Activated CD4-positive, alpha-beta T cell treated with anti-CD3 and anti-CD28 coated beads, Interleukin-2, amount 50 U/mL, for 1 hour (primary cell): ENCODE measurements around the gene ITPR2.
"Not testable (repeated sequence)": the region's sequence is repeated elsewhere in the genome, so short reads cannot be mapped to it uniquely, and the experiment has no call there.

Experiments
- DNase-seq: peaks from one replicate; pipeline ENCODE4 v3.0.0-alpha.2; 2020

ITPR2 gene

DNA sequence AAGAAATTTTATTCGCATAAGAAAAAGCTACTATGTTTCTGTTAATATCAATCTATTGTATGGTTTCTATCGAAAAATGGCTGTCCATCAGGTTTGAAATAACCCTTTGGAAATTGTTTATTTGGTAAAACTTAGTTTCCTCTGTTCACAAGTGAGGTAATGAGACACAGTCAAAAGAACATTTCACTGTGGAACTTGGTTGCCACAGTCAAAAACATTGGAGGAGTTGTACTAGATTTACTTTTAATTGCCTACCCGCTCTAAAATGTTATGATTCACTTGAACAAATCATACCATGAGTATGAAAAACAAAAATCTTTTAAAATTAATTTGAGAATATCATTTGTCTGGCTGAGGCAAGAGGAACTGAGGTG is 46.5 kb downstream of the ITPR2 start:
- no peak for DNase-seq

DNA sequence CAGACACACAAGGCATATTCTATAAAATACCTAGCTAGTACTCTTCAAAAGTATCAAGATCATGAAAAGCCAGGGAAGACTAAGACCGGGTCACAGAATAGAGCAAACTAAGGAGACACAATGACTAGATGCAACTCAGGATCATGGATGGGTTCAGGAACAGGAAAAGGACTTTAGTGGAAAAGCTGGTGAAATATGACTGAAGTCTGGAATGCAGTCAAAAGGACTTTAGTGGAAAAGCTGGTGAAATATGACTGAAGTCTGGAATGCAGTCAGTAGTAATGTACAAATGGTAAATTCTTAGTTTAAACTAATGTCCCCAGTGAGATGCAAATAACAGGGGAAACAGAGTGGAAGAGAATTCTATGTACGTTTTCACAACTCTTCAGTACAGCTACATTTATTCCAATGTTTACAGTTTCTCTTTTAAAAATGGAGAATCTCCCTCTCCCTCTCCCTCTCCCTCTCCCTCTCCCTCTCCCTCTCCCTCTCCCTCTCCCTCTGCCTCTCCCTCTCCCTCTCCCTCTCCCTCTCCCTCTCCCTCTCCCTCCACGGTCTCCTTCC is 49.1 kb downstream of the ITPR2 start:
- DNase-seq = not testable (repeated sequence)

DNA sequence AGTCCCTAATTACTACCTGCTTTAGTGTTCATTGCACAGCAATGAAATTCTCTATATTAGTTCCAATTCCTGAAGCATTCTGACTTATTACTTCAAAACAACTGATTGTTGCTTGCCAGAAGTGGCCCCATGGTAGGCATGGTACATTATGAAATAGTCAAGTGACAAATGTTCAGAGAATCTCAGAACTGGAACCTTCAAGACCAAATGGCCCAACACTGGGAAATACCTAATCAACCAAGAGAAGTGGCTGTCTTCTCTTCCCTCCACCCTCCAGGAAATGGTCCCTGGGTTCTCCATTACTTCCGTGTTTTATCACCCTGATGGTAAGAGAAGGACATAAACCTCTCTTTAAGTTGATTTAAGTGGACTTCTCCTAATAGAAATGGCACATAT is 49.9 kb downstream of the ITPR2 start:
- no peak for DNase-seq

DNA sequence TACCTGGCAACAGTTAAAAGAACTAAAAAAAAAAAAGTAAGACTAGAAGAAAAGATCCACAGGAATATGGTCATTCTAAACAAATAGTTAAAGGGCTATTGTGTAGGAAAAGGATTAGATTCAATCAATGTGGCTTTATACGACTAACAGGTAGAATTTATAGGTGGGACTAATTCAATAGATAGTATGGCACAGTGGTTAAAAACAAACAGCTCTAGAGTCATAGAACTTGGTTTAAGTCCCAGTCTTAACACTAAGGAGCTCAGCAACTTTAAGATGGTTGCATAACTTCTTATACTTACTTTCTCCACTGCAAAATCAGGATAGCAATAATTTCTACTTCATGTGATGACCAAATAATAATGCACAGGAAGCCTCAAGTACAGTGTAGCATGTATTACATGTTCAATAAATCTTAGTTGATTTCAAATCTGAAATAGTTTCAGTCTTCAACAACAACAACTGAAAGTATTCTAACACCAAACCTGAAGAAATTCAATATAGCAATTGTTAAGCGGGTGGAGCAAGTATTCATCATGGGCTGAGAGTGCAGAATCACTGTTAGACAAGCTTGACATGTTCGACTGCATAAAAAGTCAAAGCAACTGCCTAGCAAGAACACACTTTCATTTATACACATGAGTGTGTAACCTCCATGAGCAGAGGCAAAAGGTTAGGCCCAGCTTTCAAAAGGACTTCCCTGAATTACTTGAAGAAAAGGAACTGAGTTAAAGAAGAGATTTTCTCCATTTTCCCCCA is 50.4 kb downstream of the ITPR2 start:
- DNase-seq = no peak

DNA sequence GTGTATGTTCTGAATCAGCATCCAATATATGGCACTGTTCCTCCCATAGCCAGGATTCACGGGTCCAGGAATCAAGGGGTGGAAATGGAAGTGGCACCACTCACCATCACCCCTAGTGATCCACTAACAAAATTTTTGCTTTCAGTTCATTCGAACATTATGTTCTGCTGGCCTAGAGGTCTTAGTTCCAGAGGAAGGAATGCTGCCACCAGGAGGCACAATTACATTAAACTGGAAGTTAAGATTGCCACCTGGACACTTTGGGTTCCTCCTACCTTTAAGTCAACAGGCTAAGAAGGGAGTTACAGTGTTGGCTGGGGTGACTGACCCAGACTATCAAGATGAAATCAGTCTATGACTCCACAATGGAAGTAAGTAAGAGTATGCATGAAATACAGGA is 52.3 kb downstream of the ITPR2 start:
- DNase-seq = not testable (repeated sequence)

DNA sequence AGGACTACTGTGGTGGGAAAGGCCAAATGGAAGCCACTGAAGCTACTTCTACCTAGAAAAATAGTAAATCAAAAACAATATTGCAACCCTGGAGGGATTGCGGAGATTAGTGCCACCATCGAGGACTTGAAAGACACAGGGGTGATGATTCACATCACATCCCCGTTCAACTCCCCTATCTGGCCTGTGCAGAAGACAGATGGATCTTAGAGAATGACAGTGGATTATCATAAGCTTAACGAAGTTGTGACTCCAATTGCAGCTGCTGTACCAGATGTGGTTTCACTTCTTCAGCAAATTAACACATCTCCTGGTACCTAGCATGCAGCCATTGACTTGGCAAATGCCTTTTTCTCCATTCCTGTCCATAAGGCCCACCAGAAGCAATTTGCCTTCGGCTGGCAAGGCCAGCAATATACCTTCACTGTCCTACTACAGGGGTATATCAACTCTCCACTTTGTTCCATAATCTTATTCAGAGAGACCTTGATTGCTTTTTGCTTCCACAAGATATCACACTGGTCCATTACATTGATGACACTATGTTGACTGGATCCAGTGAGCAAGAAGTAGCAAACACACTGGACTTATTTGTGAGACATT is 54.7 kb downstream of the ITPR2 start:
- not testable (repeated sequence) for DNase-seq

DNA sequence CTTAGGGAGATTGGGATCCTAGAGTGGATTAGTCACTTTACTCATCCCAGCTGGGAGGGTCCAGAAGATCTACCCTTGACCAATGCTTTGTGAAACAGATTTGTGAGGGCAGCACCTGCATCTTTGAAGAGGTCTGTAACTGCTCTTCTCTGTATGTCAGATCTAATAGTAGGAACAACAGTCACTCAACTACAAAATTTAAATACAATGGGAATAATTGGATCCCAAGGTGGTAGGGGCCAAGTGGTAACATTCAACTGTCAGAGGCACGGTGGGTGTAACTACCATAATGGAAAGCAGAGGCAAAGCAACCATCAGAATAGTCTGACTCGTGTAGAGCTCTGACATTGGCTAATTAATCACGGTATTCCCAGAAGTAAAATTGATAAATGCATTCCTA is 55.8 kb downstream of the ITPR2 start:
- no peak for DNase-seq

DNA sequence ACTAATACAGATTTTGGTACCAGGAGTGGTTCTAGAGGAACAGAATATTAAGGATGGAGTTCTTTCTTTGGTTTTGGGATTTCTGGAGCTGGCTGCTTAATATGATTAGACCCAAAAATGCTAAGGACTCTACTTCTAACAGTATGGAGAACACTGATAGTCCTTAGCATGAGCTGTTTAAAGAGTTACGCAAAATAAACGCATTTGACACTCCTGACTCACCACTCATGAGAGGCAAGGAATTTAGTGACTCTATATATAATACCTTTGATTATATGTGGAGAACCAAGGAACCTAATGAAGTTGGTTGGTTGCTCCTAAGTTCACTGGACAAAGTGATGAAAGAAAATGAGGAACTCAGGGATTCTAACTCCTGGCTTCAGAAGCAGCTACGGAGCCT is 57.0 kb downstream of the ITPR2 start:
- not testable (repeated sequence) for DNase-seq

DNA sequence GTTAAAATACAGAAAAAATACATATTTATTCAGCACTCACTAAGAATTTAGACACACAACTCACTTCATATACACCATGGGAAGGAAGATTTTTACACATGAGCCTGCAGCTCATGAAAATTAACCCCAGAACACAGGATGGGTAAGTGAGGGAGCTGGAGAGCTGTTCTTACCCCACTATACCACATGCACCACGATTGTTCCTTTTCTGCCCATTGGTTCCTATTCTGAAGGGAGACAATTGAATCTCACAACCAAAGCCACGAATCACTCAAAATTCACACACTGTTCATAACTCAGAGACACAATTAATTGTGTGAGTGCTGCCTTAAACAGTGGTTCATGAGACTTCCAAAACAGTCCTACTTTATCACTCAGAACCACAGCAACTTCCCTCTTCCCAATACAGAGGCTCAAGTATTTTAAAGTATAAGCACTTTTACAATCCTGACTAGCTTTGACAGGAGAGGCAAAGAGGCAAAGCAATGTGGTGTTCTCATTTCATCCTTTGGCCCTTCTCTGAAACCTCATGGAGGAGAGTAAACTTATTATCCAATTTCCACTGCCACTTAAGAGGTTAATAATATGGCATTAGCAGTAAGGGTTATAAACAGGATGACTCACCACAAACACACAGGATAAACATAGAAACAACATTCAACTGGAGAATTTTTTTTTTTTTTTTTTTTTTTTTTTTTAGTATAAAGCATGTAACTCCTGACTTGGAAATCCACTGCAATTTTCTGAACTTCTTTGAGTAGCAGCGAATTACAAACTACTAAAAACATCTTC is 59.5 kb downstream of the ITPR2 start:
- no peak for DNase-seq

DNA sequence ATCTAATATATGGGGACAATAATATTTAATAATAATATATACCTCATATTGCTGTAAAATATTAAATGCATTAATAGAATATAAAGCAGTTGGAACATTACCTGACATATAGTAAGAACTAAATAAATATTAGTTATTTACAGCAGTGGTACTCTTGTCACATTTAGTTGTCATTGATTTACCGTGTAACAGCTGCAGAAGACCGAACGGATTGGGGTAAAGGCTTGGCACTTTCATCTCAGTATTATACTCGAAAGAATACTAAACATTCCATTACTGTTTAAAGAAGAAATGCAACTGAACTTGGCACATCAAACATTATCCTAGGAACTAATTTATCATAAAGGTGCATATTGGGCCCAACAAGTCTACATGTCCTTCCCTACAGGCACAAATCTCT is 61.1 kb downstream of the ITPR2 start:
- no peak for DNase-seq

DNA sequence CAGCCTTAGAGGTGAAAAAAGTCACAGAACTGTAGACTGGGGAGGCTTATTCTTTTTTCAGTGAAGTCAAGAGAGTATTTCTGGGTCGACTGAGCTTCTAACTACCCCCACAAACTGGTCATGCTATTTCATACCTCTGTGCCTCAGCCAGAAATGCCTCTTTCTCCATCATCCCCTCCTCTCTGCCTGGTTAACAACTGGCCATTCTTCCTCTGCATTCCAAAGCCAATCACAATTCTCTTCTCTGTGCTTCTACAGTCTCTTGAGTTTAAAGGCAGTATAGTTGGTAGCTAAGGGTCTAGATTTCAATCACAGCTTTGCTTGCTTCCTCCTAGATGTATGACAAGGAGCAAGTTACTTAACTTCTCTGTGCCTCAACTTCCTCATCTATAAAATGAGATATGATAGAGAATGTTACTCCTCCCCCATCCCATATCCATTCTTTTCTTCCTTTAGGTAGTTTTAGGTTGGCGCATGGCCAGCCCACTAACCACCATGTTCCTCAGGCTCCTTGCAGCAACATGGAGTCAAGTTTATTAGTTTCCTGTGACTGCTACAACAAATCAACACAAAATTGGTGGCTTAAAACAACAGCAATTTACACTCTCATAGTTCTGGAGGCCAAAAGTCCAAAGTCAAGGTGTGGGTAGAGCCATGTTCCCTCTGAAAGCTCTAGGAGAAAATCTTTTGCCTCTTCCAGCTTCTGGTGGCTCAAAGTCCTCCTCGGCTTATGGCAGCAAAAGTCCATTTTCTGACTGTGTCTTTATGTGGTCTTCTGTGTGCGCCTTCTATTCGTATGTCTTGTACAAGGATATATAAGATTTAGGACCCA is 62.5 kb downstream of the ITPR2 start:
- DNase-seq = no peak

DNA sequence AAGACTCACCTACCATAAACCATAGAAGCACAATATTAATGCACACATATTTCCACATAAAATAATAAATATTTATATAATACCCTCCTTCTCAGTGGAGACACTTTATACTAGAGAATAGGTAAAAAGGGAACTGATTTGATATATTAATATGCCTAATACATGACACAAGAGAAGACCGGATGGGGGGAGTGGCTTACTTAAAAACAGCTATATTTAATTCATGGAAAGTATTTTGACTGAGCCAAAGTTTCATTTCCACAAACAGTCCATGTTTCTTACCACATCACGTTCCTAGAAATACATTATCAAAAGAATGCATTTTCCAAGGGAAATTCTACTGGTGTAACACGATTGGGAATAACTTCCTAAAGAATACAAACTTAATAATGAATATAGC is 63.4 kb downstream of the ITPR2 start:
- DNase-seq = no peak

DNA sequence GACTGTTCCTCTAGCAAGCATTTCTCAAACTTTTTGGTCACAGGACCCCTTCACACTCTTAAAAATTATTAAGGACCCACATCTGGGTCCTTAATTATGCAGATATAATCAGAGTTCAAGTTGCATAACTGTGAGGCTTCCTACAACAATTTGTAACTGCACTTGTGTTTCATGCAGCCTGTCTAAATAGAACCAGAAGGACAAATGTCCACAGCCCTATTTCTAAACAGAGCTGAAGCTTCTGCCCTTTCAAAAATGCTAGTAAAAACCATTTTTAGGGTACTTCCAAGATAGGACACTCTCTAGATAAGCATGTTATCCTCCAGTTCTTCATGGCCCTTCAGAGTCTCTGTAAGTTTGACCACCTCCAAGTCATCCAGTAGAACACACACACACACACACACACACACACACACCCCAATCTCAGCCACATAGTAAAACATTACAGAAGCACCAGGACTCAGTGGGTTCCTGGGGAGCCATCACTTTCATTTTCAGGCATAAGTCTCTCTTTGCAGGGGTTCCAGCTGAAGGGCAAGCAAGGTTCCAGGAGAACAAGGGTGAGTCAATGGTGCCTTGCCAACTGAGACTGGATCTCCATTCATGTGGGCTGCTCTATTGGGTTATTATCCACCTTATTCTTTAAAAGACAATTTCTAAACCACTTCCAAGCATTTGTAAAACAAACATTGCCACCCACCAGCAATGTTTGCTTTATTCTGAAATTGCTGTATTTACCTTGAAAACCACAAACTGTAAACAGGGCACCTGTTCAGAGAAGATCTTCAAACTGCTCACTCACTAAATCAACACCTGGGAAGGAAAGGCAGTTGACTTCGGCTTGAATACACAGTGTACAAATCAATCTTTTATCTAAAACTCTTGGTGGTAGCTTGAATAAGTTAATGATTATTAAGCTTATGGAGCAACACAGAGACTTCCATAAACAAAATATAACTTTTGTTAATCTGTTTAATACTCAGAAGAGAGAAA is 64.1 kb downstream of the ITPR2 start:
- no peak for DNase-seq

DNA sequence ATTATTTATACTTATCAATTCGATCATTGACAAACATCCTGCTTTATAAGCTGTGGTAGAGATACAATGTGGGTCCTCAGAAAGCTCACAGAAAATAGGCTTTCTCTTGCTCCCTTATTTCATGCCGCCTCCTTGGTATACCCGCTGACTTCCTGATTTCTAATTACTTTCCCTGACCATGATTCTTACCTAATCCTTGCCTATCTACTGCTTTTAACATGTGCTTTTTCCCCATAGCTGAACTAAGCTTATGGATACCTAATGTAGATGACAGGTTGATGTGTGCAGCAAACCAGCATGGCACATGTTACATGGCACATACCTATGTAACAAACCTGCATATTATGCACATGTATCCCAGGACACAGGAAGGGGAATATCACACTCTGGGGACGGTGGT is 65.1 kb downstream of the ITPR2 start:
- DNase-seq = no peak

DNA sequence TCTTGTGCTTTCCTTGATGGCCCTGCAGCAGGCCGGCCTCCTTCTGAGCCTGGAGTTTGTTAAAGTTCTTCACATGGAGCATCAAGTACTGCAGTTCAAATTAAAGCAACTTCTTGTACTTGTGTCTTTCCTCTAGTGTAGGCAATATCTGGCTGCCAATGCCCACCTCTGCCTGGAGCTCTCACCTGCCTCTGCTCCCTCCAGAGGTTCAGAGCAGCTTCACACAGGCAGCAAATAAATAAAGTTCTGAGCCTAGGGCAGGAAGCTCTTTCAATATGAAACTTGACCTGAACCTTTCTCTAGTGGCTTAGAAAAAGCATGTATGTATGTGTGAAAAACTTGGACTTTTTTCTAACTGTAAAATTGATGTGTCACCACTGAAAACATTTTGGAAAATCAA is 65.9 kb downstream of the ITPR2 start:
- no peak for DNase-seq

DNA sequence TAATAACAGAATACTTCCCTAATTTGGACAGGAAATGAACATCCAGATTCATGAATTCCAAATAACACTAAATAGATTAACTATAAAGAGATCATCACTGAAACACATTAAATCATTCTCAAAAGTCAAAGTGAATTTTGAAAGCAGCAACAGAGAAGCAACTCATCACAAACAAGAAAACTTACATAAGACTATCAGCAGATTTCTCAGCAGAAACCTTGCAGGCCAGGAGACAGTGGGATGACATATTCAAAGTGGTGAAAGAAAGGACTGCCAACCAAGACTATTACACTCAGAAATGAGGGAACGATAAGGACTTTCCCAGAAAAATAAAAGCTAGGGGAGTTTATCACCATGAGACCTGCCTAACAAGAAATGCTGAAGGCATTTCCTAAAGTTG is 70.8 kb downstream of the ITPR2 start:
- no peak for DNase-seq

DNA sequence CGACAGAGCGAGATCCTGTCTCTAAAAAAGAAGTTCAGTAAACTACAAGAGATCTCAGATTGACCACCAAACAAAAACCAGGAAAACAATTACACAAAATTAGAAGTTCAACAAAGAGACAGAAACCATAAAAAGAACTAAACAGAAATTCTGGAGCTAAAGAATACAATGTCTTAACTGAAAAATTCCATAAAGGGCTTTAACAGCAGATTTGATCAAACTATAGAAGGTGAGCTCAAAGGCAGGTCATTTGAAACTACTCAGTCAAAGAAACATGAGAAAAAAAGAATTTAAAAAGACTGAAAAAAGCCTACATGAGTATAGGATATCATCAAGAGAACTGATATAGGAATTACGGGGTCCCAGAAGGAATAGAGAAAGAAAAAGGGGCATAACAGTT is 71.2 kb downstream of the ITPR2 start:
- DNase-seq = no peak

DNA sequence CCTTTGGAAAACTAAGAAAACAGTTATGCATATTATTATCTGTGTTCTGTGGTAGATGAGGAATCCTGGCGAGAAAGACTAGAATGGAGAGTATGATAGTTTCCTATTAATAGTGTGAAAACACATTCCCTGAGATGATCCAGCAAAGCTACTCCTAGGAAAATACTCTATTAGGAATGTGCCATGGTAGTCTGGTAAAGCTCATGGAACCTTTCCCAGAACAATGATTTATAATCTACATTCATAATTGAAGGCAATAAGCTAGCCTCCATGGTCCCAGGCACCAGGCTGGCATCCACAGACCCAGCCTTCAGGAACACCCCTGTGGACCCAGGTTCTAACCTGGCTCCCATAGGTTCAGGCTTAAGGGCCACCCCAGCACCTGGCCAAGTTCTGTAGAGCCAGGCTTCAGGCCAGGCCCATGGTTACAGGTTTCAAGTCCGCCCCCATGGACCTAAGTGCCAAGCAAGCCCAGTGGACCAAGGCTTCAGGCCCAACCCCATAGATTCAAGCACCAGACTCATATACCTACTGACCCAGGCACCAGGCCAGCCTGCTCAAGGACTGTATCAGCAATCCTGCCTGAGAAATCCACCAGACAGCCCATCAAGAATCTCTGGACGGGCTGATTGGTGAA is 72.2 kb downstream of the ITPR2 start:
- no peak for DNase-seq

DNA sequence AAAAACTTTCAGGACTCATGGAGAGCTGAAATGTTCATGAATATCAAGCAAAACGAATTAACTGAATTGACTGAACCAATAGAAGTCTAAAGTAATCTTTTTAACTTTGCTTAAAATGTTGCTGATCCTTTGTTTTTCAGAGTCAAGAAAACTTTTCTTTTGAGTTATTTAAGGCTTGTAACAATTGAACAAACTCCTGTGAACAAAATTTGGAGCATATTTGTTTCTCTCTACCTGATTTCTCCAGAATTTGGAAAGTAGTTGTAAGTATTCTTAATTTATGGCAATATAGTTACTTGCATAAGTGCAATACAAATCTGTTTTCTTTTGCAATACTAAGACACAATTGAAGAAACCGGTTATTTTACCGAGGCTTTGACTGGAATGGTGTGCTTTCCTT is 77.6 kb downstream of the ITPR2 start:
- DNase-seq = not testable (repeated sequence)

DNA sequence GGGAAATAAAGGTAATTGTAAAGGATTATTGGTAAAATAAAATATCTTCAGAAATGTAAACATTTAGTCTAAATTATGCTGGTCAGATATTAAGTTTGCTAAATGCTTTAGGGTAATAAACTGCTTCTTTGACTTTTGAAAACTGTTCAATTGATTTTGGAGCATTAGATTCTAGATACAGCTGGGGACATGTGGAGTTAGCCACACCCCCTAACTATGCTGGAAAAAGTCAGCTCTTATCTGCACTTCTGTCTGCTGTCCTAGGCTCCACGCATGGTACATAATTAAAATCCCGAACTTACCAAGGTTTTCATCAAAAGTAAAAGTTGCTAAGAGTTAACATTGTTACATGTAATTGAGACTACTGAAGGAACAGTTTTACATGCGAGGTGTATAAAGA is 78.8 kb downstream of the ITPR2 start:
- DNase-seq = no peak

DNA sequence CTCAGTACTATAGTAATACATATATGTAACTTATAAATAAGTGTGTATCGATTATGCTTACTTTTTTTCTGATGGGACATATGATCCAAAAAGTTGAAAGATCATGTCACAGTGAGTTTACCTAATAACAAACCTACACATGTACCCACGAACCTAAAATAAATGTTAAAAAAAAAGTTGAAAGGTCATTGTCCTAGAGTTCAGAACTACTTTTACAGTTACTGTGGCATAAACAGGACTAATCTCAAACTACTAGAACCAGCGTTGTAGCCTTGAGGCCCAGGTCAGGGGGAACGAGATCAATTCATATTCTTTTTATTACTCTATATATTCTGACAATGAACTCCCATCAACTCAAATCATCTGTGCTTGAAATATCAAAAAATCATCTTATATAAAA is 81.8 kb downstream of the ITPR2 start:
- no peak for DNase-seq
